GM12864 (cell line): Measurements from ENCODE around the gene SPTLC1.
"Not testable (repeated sequence)": the region's sequence is repeated elsewhere in the genome, so short reads cannot be mapped to it uniquely, and the experiment has no call there.

ENCODE experiments used
- DNase-seq: peaks from one replicate; pipeline ENCODE4 v3.0.0-alpha.2; 2011; ENCODE audit warnings: low read depth
- H3K4me3 ChIP-seq: 2 replicates; pipeline ENCODE4 v1.5.1; 2011; ENCODE audit warnings: mild to moderate bottlenecking, low read depth, low read length, control low read depth
- CTCF ChIP-seq: IDR thresholded peaks from 2 replicates; pipeline ENCODE4 v1.5.1; 2011; ENCODE audit warnings: low read depth, mild to moderate bottlenecking, moderate library complexity, low read length, control low read depth, inconsistent platforms; ENCODE audit errors: missing control alignments

The SPTLC1 gene

GRCh38 chr9:92122061-92122460, 6.8 kb upstream of the SPTLC1 start:
- no peak for TF ChIP-seq CTCF
- no peak overlapping the region for H3K4me3 ChIP-seq
- DNase-seq: no peak

GRCh38 chr9:92121265-92121664, 6.1 kb upstream of the SPTLC1 start:
- TF ChIP-seq CTCF: no peak
- H3K4me3 ChIP-seq: no peak overlapping the region
- DNase-seq: no peak

GRCh38 chr9:92120138-92120537, 4.9 kb upstream of the SPTLC1 start:
- TF ChIP-seq CTCF: no peak
- DNase-seq: no peak
- no peak overlapping the region for H3K4me3 ChIP-seq

- no peak for TF ChIP-seq CTCF
- no peak overlapping the region for H3K4me3 ChIP-seq
- DNase-seq: no peak
Observed at GRCh38 chr9:92119586-92119985, 4.4 kb upstream of the SPTLC1 start.

- no peak for DNase-seq
- H3K4me3 ChIP-seq: no peak overlapping the region
- TF ChIP-seq CTCF: no peak
Observed at GRCh38 chr9:92108122-92108521, 7.1 kb downstream of the SPTLC1 start.

GRCh38 chr9:92105446-92106225, 9.6 kb downstream of the SPTLC1 start:
- not testable (repeated sequence) for H3K4me3 ChIP-seq, DNase-seq

GRCh38 chr9:92103601-92104000, 11.6 kb downstream of the SPTLC1 start:
- not testable (repeated sequence) for DNase-seq, H3K4me3 ChIP-seq

GRCh38 chr9:92100237-92100911, 14.8 kb downstream of the SPTLC1 start:
- H3K4me3 ChIP-seq: no peak overlapping the region
- no peak for DNase-seq
- no peak for TF ChIP-seq CTCF
